BLaER1 treated with 17β-estradiol and CSF1 and Interleukin-3, amounts not matched to agents 10 nM and 100 nM (cell line): Measurements from ENCODE around the gene FMNL3.
"Not testable (repeated sequence)": the region's sequence is repeated elsewhere in the genome, so short reads cannot be mapped to it uniquely, and the experiment has no call there.

Source experiments
- H3K27ac ChIP-seq, 11 experiments: shearing (Covaris generic); formaldehyde crosslinking; 2 replicates each; pipeline ENCODE4 v1.8.1; 2022
- H3K27me3 ChIP-seq, 11 experiments: shearing (Covaris generic); formaldehyde crosslinking; 2 replicates each; pipeline ENCODE4 v1.8.1; 2022
- H3K36me3 ChIP-seq, 11 experiments: shearing (Covaris generic); formaldehyde crosslinking; 2 replicates each; pipeline ENCODE4 v1.8.1; 2022
- H3K4me1 ChIP-seq, 10 experiments: shearing (Covaris generic); formaldehyde crosslinking; 2 replicates each; pipeline ENCODE4 v1.8.1; 2022
- H3K4me2 ChIP-seq, 11 experiments: shearing (Covaris generic); formaldehyde crosslinking; 2 replicates each; pipeline ENCODE4 v1.8.1; 2022
- H3K4me3 ChIP-seq, 10 experiments: shearing (Covaris generic); formaldehyde crosslinking; 2 replicates each; pipeline ENCODE4 v1.8.1; 2022
- H3K9ac ChIP-seq, 11 experiments: shearing (Covaris generic); formaldehyde crosslinking; 2 replicates each; pipeline ENCODE4 v1.8.1; 2022
- H3K9me3 ChIP-seq, 11 experiments: shearing (Covaris generic); formaldehyde crosslinking; replicated peaks in 1 of 11; 2 replicates each; pipeline ENCODE4 v1.8.1; 2022
- H4K20me1 ChIP-seq, 11 experiments: shearing (Covaris generic); formaldehyde crosslinking; 2 replicates each; pipeline ENCODE4 v1.8.1; 2022
- Cebpa-rat ChIP-seq, 11 experiments: shearing (Covaris generic); IDR thresholded peaks; 2 replicates each; pipeline ENCODE4 v1.8.1; 2022

FMNL3 gene

DNA sequence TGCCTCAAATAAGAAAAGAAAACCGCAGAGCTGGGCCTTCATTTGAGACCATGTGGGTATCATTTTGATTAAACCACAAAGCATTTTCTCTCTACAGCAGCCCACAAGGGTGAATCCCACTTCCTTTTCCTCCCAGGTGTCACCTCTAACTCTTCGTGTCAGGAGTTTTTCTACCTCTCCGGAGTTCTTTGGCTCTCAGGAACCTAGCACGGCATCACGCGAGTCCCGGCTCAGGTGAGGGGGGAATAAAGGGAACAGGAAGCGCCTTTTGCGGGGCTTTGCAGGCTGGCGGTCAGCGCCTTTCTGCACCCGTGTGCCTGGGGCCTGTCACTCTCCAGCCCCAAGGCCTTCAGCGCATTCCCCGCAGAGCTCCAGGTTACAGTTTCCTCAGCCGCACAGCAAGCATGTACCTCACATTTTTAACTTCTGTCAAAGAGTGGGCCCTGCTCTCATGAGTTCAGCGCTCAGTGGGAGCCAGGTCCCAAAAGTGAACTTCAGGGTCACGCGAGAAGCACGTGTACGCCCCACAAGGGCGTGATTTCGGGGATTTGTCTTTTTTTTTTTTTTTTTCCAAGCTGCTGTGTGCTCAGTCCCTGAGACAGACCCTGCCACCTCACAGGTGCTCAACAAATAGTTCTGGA is 84.6 kb downstream of the FMNL3 start:
- H3K36me3 ChIP-seq: no peaks in the 10 kb centered on the region
- peaks cover 0 to 9% (median 0%) of the 10 kb centered on the region in 11 experiments; a peak in 5 of 22 replicates for H3K27me3 ChIP-seq
- peak overlapping the region; percentile 38 to 78 (median 73) for H3K9ac ChIP-seq
- peak overlapping the region; percentile 27 to 75 (median 66); a peak in 21 of 22 replicates for H3K27ac ChIP-seq
- H4K20me1 ChIP-seq: no peaks in the 10 kb centered on the region
- no peak for TF ChIP-seq Cebpa-rat (IDR thresholded peaks at IDR 0.05)
- no peaks in the 10 kb centered on the region for H3K9me3 ChIP-seq
- H3K4me2 ChIP-seq: peak overlapping the region; percentile 88 to 100 (median 99)
- H3K4me3 ChIP-seq: peak overlapping the region; percentile 47 to 70 (median 63)
- peaks cover 16 to 54% (median 40%) of the 10 kb centered on the region in 10 experiments for H3K4me1 ChIP-seq

DNA sequence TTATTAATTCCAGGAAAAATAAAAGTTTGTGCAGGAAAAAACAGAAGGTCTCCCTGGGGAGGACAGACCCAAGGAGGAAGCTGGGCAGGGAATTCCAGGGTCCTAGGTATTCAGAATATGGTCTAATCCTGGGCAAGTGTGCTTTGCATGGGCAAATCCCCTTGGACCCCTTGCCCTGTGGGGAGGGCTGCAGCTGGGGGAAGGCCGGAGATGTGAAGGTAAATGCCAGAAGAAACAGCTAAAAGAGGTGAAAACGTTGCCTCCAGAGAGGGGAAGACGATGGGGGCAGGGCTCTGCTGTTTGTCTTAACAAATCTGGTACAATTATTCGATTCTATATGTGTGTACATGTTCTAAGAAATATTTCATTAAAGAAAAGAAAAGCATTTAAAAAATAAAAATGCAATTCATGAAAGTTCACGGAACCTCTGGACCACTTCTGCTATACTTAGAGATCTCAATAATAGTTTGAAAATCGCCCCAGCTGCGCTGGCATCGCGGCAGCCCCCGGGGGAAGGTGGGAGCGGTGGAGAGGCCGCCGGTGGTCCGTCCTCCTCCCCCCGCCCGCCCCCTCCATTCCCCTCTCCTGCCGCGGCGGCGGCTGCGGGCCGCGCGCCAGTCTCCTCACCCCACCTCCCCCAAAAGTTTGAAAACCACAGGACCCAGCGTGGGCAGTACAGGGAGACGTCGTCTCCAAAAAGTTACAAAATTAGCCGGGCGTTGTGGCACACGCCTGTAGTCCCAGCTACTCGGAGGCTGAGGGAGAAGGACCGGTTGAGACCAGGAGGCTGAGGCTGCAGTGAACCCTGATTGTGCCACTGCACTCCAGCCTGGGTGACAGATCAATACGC is 85.3 kb downstream of the FMNL3 start:
- H3K9me3 ChIP-seq: no peaks in the 10 kb centered on the region
- no peak for TF ChIP-seq Cebpa-rat (IDR thresholded peaks at IDR 0.05)
- H4K20me1 ChIP-seq: no peaks in the 10 kb centered on the region
- H3K27ac ChIP-seq: peak overlapping the region in 9 of 11 experiments; percentile 31 to 75 (median 67); a peak in 13 of 22 replicates
- H3K9ac ChIP-seq: peak overlapping the region; percentile 38 to 78 (median 73); a peak in 21 of 22 replicates
- H3K4me3 ChIP-seq: peak overlapping the region; percentile 47 to 70 (median 63)
- H3K4me2 ChIP-seq: peak overlapping the region; percentile 88 to 100 (median 99)
- H3K27me3 ChIP-seq: peaks cover 0 to 9% (median 0%) of the 10 kb centered on the region in 11 experiments; a peak in 5 of 22 replicates
- H3K4me1 ChIP-seq: peaks cover 16 to 59% (median 44%) of the 10 kb centered on the region in 10 experiments
- no peaks in the 10 kb centered on the region for H3K36me3 ChIP-seq

DNA sequence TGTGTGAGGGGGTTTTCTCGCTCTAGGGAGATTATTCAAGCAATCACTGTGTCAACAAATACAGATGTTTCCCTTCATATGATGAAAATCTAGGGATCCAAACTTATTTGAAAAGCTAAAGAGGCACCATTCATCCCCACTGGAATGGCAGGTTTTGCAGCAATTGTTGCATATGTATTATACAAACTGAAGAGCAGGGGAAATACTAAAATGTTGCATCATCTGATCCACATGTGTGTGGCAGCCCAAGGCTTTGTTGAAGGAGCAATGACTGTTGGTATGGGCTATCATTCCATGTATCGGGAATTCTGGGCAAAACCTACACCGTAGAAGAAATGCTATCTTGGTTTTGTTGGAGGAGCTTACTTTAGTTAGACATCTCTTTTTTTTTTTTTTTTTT is 87.9 kb downstream of the FMNL3 start:
- 0 out of 22 replicates have a peak, but pooled peaks cover 0 to 4% (median 0%) of the 10 kb centered on the region in 11 experiments for H3K36me3 ChIP-seq
- H3K9ac ChIP-seq: no peak overlapping the region
- no peak overlapping the region for H3K4me2 ChIP-seq
- H3K4me1 ChIP-seq: peaks cover 16 to 52% (median 42%) of the 10 kb centered on the region in 10 experiments
- peaks cover 0 to 9% (median 0%) of the 10 kb centered on the region in 11 experiments; a peak in 5 of 22 replicates for H3K27me3 ChIP-seq
- H3K9me3 ChIP-seq: peaks cover 14 to 19% (median 17%) of the 10 kb centered on the region in 11 experiments
- no peaks in the 10 kb centered on the region for H4K20me1 ChIP-seq
- no peak overlapping the region for H3K4me3 ChIP-seq
- no peak overlapping the region for H3K27ac ChIP-seq
- peak in 1 of 11 experiments; percentile 38; a peak in 1 of 22 replicates for TF ChIP-seq Cebpa-rat (IDR thresholded peaks at IDR 0.05)

DNA sequence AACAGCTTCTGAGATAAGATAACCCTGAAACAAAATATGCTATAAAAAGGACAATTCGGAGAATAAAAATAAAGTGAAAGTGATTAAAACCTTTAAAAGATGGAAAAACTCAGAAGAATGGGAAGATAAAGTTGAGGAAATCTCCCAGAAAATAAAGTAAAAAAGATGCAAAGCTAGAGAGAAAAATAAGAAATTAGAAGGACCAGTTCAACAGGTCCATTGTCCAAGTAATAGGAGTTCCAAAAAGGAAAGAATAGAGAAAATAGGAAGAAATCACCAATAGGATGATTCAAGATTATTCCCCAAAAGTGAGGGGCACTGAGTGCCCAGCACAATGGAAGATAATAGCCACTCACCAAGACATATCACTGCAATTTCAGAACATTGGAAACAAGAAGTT is 88.6 kb downstream of the FMNL3 start:
- H3K9me3 ChIP-seq: peaks cover 15 to 26% (median 23%) of the 10 kb centered on the region in 11 experiments
- H3K4me3 ChIP-seq: no peak overlapping the region
- no peak for TF ChIP-seq Cebpa-rat (IDR thresholded peaks at IDR 0.05)
- no peak overlapping the region for H3K4me2 ChIP-seq
- H3K36me3 ChIP-seq: 0 out of 22 replicates have a peak, but pooled peaks cover 0 to 4% (median 0%) of the 10 kb centered on the region in 11 experiments
- peaks cover 0 to 9% (median 0%) of the 10 kb centered on the region in 11 experiments; a peak in 5 of 22 replicates for H3K27me3 ChIP-seq
- no peak overlapping the region for H3K27ac ChIP-seq
- no peaks in the 10 kb centered on the region for H4K20me1 ChIP-seq
- H3K4me1 ChIP-seq: peaks cover 16 to 47% (median 36%) of the 10 kb centered on the region in 10 experiments
- H3K9ac ChIP-seq: no peak overlapping the region

DNA sequence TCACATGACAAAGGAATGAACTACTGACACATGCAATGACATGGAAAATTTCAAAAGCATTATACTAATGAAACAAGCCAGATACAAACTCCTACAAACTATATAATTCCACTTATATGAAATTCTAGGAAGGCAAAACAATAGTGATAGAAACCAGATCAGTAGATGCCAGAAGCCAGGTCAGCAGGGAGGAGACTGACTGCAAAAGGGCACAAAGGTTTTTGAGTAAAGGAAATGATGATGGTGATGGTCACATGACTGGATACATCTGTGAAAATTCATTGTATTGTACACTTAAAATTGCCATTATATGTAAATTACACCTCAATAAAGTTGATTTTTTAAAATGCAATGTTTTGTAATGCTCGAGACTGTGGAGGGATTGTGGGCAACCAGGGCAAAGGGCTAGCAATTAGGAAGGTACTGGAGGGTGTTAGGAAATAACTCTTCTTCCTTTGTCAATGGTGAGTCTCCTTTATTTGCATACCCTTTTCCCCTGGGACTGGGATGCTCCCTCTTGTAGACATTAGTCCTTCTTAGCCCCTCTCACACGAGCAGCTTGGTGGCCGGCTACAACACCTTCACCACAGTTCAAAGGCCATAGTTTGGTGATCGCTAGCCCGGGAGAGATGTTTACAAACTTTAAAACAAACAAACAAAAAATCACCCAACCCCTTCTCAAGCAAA is 90.5 kb downstream of the FMNL3 start:
- H3K9me3 ChIP-seq: peaks cover 15 to 35% (median 26%) of the 10 kb centered on the region in 11 experiments
- peak overlapping the region in 9 of 11 experiments; percentile 3 to 62 (median 50); a peak in 17 of 22 replicates for H3K4me2 ChIP-seq
- H3K27me3 ChIP-seq: peaks cover 0 to 8% (median 0%) of the 10 kb centered on the region in 11 experiments; a peak in 5 of 22 replicates
- H3K4me3 ChIP-seq: no peak overlapping the region
- TF ChIP-seq Cebpa-rat (IDR thresholded peaks at IDR 0.05): no peak
- peaks cover 7 to 33% (median 24%) of the 10 kb centered on the region in 10 experiments for H3K4me1 ChIP-seq
- H3K9ac ChIP-seq: no peak overlapping the region
- H4K20me1 ChIP-seq: no peaks in the 10 kb centered on the region
- 0 out of 22 replicates have a peak, but pooled peaks cover 0 to 4% (median 0%) of the 10 kb centered on the region in 11 experiments for H3K36me3 ChIP-seq
- peak overlapping the region in 1 of 11 experiments; percentile 12; a peak in 1 of 22 replicates for H3K27ac ChIP-seq

DNA sequence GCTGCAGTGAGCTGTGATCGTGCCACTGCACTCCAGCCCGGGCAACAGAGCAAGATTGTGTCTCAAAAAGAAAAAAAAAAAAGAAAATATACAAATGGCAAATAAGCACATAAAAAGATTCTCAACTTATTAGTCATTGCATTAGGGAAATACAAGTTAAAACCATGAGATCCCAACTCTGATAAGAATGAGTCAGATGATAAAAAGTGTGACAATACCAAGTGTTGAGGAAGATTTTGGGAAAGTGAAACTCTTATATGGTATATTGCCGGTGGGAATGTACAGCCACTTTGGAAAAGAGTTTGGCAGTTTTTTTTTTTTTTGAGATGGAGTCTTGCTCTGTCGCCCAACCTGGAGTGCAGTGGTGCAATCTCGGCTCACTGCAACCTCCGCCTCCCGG is 91.5 kb downstream of the FMNL3 start:
- H3K9me3 ChIP-seq: peaks cover 21 to 42% (median 33%) of the 10 kb centered on the region in 11 experiments
- no peak overlapping the region for H3K9ac ChIP-seq
- no peaks in the 10 kb centered on the region for H4K20me1 ChIP-seq
- H3K27me3 ChIP-seq: no peaks in the 10 kb centered on the region
- no peak overlapping the region for H3K4me3 ChIP-seq
- H3K36me3 ChIP-seq: 0 out of 22 replicates have a peak, but pooled peaks cover 0 to 4% (median 0%) of the 10 kb centered on the region in 11 experiments
- H3K4me2 ChIP-seq: peak overlapping the region in 2 of 11 experiments; percentile 50 to 52; a peak in 2 of 22 replicates
- no peak for TF ChIP-seq Cebpa-rat (IDR thresholded peaks at IDR 0.05)
- no peak overlapping the region for H3K27ac ChIP-seq
- peaks cover 0 to 23% (median 14%) of the 10 kb centered on the region in 10 experiments; a peak in 17 of 20 replicates for H3K4me1 ChIP-seq

DNA sequence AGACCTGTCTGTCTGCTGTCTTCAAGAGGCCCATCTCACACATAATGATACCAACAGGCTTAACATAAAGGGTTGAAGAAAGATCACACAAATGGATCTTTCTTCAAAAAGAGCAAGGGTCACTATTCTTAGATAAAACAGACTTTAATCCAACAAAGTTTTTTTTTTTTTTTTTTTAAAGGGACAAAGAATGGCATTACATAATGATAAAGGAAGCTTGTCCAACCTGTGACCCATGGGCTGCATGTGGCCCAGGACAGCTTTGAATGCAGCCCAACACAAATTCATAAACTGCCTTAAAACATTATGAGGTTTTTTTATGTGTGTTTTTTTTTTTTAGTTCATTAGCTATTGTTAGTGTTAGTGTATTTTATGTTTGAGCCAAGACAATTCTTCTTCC is 95.0 kb downstream of the FMNL3 start:
- H3K4me3 ChIP-seq: no peak overlapping the region
- peaks cover 0 to 8% (median 0%) of the 10 kb centered on the region in 11 experiments; a peak in 1 of 22 replicates for H3K36me3 ChIP-seq
- no peak overlapping the region for H3K27ac ChIP-seq
- no peaks in the 10 kb centered on the region for H4K20me1 ChIP-seq
- no peak overlapping the region for H3K9ac ChIP-seq
- H3K4me2 ChIP-seq: no peak overlapping the region
- H3K9me3 ChIP-seq: peaks cover 35 to 62% (median 50%) of the 10 kb centered on the region in 11 experiments
- H3K4me1 ChIP-seq: peaks cover 7 to 16% (median 13%) of the 10 kb centered on the region in 10 experiments
- no peak for TF ChIP-seq Cebpa-rat (IDR thresholded peaks at IDR 0.05)
- H3K27me3 ChIP-seq: no peaks in the 10 kb centered on the region

DNA sequence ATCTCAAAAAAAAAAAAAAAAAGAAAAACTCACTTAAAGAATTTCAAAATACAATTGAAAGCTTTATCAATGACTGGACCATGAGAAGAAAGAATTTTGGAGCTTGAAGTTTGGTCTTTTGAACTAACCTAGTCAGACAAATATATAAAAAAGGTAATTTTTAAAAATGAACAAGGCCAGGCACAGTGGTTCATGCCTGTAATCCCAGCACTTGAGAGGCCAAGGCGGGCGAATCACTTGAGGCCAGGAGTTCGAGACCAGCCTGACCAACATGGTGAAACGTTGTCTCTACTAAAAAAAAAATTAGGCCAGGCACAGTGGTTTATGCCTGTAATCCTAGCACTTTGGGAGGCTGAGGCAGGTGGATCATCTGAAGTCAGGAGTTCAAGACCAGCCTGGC is 96.4 kb downstream of the FMNL3 start:
- H3K27me3 ChIP-seq, H3K9ac ChIP-seq, H4K20me1 ChIP-seq, H3K4me3 ChIP-seq, H3K36me3 ChIP-seq, H3K4me2 ChIP-seq, H3K27ac ChIP-seq: not testable (repeated sequence)
- Histone ChIP-seq H3K4me1 (peaks cover 0 to 21% (median 8%) of the 10 kb centered on the region in 10 experiments; a peak in 12 of 20 replicates), H3K9me3 (peaks cover 34 to 57% (median 47%) of the 10 kb centered on the region in 11 experiments)
